NCI-H446 treated with DMSO at 0.1 percent for 48 hours (cell line): ENCODE results near the gene HMGCS1.
"Not testable (repeated sequence)": the region's sequence is repeated elsewhere in the genome, so short reads cannot be mapped to it uniquely, and the experiment has no call there.

Experiments
- DNase-seq: peaks from one replicate; lab custom pipeline; 2025; lab: John Stamatoyannopoulos, UW

Gene HMGCS1

DNA sequence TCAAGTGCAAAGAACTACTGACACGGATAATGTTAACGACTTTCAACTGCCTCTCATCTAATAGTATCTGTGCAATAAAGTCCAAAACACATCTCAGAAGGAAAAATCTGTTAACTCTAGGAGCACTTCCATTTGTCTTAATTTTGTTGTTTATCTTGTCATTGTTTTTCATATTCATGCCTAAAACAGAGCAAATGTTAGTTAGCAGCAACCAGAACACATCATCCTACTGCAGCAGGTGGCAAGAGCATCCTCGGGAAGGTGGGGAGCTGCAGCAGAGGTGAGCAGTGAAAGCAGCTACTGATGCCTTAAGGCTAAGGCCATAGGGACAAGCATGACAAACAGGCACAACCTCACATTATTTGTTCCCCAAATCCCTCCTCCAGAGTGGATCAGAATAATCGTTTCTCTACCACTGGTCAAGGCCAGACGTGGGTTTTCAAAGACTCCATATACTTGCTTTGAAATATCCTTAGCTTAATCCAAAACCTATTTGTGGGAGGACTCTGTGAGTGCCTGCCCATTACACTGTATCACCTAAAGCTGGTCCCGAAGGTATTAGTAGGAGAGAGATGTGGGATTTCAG, 1.0 kb downstream of the HMGCS1 start:
- DNase-seq: no peak

DNA sequence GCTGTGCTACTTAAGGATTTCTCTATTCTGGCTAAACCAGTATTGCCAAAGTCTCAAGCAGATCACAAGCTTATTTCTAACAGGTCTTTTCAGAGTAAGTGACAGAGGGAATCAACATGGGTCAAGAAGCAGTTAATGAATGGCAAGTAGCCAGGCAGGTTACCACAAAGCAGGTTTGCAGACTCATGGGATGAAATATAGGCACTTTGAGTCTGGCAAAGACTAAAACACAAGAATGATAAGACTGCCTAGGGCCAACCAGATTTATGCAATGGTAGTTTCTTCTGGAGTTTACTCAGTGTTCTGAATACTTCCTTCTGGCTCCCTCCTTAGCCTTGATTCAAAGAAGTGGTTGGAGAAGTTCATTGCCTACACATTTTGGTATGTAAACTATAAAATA, 3.6 kb downstream of the HMGCS1 start:
- no peak for DNase-seq

- no peak for DNase-seq
Measured at GRCh38 chr5:43309122-43309521, 4.1 kb downstream of the HMGCS1 start.

DNA sequence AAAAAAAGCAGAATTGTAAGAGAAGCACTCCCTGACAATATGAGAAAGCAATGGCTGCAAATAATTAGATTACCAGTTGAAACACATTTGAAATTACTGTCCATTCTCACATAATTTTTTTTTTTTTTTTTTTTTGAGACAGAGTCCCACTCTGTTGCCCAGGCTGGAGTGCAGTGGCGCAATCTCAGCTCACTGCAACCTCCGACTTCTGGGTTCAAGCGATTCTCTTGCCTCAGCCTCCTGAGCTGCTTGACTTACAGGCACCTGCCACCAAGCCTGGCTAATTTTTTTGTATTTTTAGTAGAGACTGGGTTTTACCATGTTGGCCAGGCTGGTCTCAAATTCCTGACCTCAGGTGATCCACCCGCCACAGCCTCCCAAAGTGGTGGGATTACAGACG, 6.3 kb downstream of the HMGCS1 start:
- DNase-seq: not testable (repeated sequence)

- DNase-seq: peak; percentile 41
Measured at GRCh38 chr5:43305948-43306565, 7.2 kb downstream of the HMGCS1 start.

DNA sequence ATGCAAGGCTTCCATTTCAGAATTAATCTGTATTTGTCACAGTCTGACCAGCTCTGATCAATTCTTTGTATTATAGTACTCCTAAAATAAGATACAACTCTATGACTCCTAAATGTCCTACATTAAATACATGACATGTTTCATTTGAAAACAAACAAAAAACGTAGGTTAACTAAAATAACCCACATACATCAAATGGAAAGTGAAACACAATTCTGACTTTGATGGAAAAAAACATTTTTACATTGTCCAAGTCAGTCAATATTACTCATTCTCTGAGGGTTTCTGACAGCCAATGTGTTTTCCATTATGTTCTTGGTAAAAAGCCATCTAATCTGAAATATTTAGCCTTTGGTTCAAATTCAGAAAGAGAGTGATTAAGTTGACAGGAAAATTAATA, 8.7 kb downstream of the HMGCS1 start:
- no peak for DNase-seq

- DNase-seq: no peak
Measured at GRCh38 chr5:43303242-43303641, 10.0 kb downstream of the HMGCS1 start.

DNA sequence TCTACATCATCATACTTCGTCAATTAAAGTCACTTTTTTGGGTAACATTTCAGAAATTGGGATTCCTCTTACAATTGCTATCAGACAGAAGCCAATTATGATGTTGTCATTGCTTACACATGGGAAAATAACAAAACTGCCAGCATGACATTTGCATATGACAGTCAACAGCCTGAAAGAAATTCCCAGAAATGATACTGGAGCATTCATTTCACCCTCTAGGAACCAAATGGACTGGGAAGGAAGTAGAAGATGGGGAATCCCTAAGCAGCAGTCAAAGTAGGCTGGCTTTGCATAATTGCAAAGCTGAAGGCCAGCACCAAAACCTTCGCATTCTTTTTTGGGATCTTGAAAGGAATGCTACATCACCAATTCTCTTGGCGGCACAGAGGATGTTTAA, 10.7 kb downstream of the HMGCS1 start:
- DNase-seq: no peak

DNA sequence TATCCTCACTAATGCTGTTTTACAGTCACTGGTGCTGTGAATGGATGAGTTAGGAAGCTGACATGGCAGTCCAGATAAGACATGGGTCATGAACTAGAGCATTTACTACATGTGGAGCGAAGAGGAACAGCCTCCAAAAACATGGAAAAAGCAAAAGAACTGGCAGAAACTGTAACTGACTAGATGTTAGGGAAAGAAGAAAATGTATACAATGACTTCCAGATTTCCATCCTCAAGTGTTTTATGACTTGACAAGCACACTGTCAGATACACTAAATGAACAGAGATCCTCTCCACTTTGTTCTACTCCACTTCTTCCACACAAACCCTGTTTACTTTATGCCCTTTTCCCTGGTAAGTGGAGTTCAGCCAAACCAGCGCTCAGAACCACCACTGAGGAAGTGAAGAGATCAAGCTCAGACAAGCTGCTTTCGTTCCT, 11.5 kb downstream of the HMGCS1 start:
- DNase-seq: no peak

DNA sequence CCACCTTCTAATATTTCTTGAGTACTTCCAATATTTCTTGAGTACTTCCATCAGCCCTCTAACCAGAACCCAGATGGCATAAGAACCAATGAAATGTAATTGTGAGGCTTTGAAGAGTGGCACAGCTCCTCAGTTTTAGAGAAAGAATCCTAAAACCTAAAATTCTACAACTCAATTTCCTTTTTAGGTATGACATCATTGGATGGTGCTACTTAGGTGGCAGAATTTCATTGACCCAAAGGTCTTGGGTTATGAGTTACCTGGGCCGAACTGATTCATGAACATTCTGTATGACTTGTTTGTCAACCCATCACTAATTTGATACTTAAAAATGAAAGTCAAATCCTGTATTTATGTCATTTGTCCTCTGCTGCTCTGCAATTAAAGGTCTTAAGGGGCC, 13.1 kb downstream of the HMGCS1 start:
- DNase-seq: no peak

- DNase-seq: no peak
Measured at GRCh38 chr5:43298443-43298842, 14.8 kb downstream of the HMGCS1 start.

GRCh38 chr5:43296835-43297234, 16.4 kb downstream of the HMGCS1 start:
- no peak for DNase-seq

- DNase-seq: no peak
Measured at GRCh38 chr5:43295202-43295601, 18.0 kb downstream of the HMGCS1 start.

GRCh38 chr5:43294226-43294625, 19.0 kb downstream of the HMGCS1 start:
- no peak for DNase-seq

DNA sequence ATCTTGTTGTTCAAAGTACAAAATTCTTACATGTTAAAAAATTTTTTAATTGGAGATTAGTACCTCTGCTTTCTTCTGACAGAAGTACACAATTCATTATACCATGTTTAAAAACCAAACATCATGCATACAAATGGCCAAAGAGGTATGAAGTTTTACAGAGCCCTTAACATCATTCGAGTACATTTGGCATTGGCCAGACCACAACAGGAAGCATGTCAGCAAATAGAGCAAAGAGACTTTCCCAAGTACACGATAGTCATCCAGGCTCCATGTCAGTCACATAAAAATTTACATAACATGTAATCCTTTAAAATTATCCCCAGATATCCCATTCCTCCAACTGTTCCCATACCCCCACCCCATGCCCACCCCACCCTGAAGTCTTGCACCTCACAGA, 22.5 kb downstream of the HMGCS1 start:
- no peak for DNase-seq

- DNase-seq: no peak
Measured at GRCh38 chr5:43288269-43288831, 24.9 kb downstream of the HMGCS1 start.

DNA sequence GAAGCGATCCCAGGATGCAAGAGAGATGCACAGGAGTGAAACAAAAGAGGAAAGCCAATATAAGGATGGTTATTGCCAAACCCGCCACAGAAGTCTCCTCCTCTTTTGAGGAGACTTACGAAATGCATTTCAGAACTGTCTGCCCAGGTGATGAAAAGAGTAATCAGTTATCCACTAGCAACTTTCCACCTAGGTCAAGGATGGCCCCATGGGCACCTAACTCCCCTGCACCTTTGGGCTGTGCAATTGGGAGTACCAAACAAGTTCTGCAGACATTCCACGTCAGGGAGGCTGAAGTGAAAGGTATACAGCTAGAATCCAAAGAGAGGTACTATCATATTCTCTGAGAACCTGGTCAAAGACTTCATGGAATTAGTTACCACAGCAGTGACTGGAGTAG, 25.7 kb downstream of the HMGCS1 start:
- no peak for DNase-seq

- no peak for DNase-seq
Measured at GRCh38 chr5:43286623-43287022, 26.6 kb downstream of the HMGCS1 start.

DNA sequence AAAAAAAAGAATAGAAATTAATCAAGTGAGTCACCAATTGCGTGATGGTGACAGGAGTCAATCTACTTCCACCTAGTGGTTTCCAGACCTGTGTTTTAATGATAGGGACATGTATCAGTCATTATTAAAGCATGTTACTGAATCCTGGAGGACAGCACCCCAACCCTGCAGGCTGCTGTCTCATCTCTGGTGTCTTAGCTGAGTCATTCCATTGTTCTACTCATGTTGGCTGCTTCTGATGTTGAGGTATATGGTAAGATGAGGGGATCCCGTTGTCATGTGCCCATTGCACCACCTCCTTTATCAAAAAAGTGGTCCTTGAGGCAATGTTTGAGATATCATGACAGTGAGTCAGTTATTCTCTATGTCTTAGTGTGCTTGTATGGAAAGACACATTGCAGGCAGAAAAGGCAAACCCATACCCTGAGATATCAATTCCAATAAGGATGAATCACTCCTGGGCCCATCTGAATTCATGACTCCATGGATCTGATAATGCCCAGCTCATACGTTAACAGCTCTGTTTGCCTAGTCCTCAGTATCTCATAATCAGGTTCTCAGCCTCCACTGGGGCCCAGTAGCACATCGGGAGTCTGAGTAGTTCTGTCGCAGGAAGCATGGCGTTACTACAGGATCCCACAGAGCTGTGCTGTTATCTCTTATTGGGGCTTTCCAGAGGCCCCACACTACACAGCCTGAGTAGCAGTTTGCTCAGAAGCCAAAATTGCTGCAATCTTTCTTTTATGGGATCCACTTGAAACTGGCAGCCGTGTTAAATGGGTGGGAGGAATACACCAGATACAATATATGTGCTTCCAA, 31.2 kb downstream of the HMGCS1 start:
- no peak for DNase-seq

GRCh38 chr5:43279548-43280274, 33.5 kb downstream of the HMGCS1 start:
- DNase-seq: no peak

GRCh38 chr5:43275391-43275790, 37.8 kb downstream of the HMGCS1 start:
- DNase-seq: no peak

GRCh38 chr5:43274435-43275114, 38.6 kb downstream of the HMGCS1 start:
- DNase-seq: no peak
